Fibroblast of mammary gland (primary cell): ENCODE data around the gene RBM42.
A peak's percentile ranks its signal among the peaks of the same experiment; 100 is the strongest.
"Not testable (repeated sequence)": the region's sequence is repeated elsewhere in the genome, so short reads cannot be mapped to it uniquely, and the experiment has no call there.

Source experiments
- DNase-seq: peaks from one replicate; pipeline ENCODE4 v3.0.0-alpha.2; 2010; ENCODE audit warnings: low read depth
- H3K4me3 ChIP-seq: 2 replicates; pipeline ENCODE4 v1.5.1; 2011; ENCODE audit warnings: low read depth, mild to moderate bottlenecking, low read length, moderate library complexity; ENCODE audit not compliant: control insufficient read depth
- TF ChIP-seq, protein P1 (sequence below): conservative IDR thresholded peaks from 2 replicates; pipeline ENCODE4 v1.5.1; 2011; ENCODE audit warnings: low read depth, low read length, inconsistent platforms; ENCODE audit not compliant: control insufficient read depth, insufficient read depth

RBM42 gene

DNA sequence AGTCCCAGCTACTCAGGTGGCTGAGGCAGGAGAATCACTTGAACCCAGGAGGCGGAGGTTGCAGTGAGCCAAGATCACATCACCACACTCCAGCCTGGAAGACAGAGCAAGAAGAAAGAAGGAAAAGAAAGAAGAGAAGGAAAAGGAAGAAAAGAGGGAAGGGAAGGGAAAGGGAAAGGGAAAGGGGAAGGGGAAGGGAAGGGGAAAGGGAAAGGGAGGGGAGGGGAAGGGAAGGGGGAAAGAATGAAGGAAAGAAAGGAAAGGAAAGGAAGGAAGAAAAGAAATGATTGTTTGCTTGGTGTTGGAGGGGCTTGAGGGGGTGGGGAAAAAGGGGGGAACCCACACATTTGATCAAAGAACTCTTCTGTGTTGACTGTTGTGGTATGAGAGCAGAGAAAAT, 32.9 kb upstream of the RBM42 start:
- no peak for DNase-seq
- H3K4me3 ChIP-seq: no peak overlapping the region
- TF ChIP-seq, protein P1, sequence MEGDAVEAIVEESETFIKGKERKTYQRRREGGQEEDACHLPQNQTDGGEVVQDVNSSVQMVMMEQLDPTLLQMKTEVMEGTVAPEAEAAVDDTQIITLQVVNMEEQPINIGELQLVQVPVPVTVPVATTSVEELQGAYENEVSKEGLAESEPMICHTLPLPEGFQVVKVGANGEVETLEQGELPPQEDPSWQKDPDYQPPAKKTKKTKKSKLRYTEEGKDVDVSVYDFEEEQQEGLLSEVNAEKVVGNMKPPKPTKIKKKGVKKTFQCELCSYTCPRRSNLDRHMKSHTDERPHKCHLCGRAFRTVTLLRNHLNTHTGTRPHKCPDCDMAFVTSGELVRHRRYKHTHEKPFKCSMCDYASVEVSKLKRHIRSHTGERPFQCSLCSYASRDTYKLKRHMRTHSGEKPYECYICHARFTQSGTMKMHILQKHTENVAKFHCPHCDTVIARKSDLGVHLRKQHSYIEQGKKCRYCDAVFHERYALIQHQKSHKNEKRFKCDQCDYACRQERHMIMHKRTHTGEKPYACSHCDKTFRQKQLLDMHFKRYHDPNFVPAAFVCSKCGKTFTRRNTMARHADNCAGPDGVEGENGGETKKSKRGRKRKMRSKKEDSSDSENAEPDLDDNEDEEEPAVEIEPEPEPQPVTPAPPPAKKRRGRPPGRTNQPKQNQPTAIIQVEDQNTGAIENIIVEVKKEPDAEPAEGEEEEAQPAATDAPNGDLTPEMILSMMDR: no peak

DNA sequence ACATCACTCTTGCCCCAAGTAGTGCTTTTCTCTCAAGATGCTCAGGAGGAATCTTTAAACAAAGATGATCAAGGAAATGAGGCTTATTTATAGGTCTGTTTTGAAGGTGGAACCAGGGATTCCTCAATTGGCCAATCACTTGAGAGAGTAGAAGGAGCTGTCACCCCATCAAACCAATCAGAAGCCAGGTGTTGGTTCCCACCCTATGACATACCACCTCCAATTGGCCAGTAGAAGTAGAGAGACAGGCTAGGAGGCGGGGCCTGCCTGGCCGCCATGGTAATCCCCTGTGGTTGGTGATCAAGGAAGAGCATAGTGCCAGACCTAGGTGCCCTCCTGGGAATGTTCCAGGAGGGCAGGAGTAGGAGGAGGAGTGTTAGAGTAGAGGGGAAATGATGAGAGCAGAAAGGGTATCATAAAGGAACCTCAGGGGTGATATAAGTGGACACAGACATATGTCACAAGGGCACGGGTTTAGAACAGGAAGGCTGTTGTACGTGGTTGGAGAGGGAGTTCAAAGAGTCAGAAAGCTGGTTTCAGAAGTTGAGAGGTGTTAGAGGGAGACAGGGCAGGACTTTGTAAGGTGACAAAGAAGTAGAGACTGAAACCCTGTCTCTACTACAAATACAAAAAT, 32.4 kb upstream of the RBM42 start:
- peak; percentile 27 for DNase-seq
- TF ChIP-seq, protein P1: no peak
- H3K4me3 ChIP-seq: no peak overlapping the region

DNA sequence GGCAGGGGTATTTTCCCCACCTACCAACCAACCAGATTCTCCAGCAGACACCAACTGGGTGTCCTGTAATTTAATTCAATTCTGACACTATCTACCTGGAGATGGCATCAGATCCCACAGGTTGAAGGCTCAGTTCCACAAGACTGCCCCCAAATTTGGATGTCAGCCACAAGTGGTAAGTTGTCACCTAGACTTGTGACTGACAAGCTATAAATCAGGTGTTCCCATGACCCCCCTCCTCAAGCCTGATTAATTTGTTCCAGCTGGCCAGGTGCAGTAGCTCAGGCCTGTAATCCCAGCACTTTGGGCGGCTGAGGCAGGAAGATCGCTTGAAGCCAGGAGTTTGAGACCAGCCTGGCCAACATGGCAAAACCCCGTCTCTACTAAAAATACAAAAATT, 26.9 kb upstream of the RBM42 start:
- DNase-seq: no peak
- TF ChIP-seq, protein P1: no peak
- no peak overlapping the region for H3K4me3 ChIP-seq

DNA sequence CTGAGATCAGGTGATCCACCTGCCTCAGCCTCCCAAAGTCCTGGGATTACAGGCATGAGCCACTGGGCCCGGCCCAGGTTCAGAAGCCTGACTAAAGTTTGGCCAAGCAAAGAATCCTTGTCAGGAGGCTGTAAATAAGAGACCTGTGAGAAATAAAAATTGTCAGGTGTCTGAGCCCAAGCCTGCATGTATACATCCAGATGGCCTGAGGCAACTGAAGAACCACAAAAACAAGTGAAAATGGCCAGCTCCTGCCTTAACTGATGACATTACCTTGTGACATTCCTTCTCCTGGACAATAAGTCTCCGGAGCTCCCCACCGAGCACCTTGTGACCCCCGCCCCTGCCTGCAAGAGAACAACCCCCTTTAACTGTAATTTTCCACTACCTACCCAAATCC, 24.4 kb upstream of the RBM42 start:
- not testable (repeated sequence) for H3K4me3 ChIP-seq, DNase-seq

DNA sequence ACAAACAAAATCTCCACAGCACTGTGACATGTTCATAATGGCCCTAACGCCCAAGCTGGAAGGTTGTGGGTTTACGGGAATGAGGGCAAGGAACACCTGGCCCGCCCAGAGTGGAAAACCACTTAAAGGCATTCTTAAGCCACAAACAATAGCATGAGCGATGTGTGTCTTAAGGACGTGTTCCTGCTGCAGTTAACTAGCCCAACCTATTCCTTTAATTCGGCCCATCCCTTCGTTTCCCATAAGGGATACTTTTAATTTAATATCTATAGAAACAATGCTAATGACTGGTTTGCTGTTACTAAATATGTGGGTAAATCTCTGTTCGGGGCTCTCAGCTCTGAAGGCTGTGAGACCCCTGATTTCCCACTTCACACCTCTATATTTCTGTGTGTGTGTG, 21.7 kb upstream of the RBM42 start:
- DNase-seq, H3K4me3 ChIP-seq: not testable (repeated sequence)

DNA sequence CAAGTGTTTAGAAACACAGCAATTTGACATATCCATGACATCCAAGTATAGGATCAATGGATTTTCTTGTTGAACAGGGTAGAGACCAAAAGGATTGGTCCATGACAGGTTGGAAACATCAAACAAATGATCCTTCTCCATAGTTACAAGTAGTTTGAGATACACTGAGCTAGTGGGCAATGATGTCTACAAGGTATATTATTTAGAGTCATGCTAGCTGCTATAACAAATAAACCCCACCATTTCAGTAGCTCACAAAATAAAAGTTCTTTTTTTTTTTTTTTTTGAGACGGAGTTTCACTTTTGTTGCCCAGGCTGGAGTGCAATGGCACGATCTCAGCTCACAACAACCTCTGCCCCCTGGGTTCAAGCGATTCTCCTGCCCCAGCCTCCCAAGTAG, 21.2 kb upstream of the RBM42 start:
- DNase-seq: no peak

DNA sequence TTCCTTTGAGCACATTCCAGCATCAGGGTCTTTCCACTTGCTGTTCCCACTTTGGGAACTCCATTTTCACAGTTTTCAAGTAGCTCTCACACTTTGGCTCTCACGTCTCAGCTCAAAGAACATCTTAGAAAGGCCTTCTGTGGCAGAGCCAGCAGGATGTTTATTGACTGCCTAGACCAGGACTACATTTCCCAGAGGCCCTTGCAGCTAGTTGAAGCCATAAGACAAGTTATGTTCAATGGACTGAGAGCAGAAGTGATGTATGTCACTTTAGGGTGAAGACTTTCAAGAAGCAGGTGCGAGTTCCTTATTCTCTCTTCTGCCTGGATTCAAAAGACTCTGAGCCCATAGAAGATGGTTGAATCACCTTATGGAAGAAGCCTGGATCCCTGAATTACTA, 20.6 kb upstream of the RBM42 start:
- TF ChIP-seq, protein P1: no peak
- no peak overlapping the region for H3K4me3 ChIP-seq
- no peak for DNase-seq

More for the DNA sequence above, 21.2 kb upstream of the RBM42 start:
- TF ChIP-seq, protein P1: no peak
- H3K4me3 ChIP-seq: no peak overlapping the region

DNA sequence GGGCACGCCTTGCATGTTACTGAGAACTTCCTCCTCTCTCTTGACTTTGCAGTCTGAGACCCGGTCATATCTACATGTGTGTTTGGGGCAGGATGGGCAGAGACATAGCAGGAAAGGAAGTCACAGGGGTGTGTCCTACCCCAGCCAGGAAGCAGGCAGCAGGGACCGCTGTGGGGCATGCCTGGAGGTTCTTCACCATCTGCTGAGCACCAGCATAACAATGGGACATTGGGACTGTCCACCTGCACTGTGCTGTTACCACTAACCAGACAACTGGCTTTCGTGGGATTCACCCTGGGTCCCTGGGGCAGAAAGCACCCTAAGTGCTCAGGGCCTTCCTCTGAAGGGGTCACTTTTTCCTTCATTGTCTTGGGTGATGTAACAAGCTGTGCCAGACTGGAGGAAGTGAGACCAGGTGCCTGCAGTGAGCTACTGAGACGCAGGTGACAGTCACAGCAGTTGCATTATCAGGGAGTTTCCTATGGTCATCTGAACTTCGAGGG, 18.9 kb upstream of the RBM42 start:
- no peak for DNase-seq
- no peak overlapping the region for H3K4me3 ChIP-seq
- TF ChIP-seq, protein P1: no peak
